HG03139 (cell line): ENCODE results near the gene TRAPPC6A.
"Not testable (repeated sequence)": the region's sequence is repeated elsewhere in the genome, so short reads cannot be mapped to it uniquely, and the experiment has no call there.

ENCODE experiments used
- ATAC-seq: cut with Tn5 transposase; IDR thresholded peaks from one replicate; pipeline ENCODE4 v1.9.1; 2021; ENCODE audit not compliant: unreplicated experiment

Gene TRAPPC6A

GRCh38 chr19:45133661-45134060 lies 44.4 kb downstream of the TRAPPC6A start:
- no peak for ATAC-seq

DNA sequence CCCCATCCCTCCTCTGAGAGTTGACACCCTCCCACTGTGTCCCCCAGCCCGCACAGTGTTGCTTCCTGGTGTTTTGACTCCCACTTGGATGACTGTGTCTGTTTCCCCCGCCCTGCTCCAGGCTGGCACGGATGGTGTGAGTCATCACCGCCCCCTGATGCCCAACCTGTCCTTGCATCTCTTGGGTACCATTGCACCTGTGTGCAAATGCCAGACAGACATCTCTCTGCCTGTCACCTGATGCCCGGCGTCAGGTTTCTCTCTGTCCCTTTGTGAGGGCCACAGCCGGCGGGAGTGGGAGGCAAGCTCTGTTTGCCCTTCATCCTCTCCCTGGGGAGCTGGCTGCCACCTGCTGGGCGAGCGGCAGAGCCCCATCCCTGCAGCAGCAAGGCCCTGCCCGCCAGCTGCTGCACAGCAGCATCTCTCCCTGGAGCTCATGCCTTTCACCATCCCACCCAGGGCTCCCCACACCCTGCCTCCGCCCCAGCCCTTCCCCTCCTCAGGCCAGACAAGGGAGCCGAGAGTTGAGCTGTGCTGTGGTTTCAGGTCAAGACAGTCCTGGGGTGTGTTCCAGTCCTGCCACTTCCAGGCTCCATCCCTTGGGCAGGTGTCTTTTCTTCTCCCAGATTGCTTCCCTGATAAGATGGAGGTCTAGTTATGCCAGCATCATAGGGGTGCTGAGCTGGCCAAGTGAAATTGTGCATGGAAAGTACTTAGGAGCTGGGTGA lies 47.0 kb downstream of the TRAPPC6A start:
- ATAC-seq, result no peak

- no peak for ATAC-seq
These were observed 47.8 kb downstream of the TRAPPC6A start for GRCh38 chr19:45130236-45130635.

DNA sequence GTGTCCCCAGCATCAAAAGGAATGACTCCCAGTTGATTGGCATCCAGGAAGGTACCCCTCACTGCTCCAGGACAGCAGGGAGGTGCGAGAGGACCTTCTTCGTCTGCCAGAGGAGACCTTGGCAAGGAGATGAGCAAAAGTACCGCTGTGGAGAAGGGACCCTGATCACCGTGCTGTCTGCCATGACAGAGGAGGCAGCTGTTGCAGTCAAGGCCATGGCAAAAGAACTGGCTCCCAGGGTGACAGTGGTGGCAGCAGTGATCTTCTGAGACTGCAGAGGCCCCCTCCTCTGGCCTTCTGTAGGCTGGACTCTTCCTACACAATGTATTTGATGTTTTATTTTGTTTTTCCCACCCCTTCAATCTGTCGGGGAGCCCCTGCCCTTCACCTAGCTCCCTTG lies 49.2 kb downstream of the TRAPPC6A start:
- ATAC-seq, result no peak

- no peak for ATAC-seq
These were observed 49.9 kb downstream of the TRAPPC6A start for GRCh38 chr19:45128146-45128545.

DNA sequence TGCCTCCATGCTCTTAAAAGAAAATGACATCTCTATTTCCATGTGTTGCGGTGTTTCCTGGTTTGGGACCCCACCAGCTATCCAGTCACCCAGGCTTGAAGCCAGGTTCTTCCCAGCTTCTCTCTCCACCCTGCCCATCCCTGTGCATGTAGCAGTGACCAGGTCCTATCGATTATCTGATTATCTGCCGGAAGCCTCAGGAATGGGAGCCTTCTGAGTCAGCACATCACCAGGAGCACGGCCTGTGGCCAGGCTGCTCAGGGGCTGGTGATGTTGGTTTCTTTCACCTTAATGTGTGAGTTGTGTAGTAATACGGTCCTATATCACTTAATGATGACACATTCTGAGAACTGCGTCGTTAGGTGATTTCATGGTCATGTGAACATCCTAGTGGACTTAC lies 51.4 kb downstream of the TRAPPC6A start:
- ATAC-seq, result no peak

DNA sequence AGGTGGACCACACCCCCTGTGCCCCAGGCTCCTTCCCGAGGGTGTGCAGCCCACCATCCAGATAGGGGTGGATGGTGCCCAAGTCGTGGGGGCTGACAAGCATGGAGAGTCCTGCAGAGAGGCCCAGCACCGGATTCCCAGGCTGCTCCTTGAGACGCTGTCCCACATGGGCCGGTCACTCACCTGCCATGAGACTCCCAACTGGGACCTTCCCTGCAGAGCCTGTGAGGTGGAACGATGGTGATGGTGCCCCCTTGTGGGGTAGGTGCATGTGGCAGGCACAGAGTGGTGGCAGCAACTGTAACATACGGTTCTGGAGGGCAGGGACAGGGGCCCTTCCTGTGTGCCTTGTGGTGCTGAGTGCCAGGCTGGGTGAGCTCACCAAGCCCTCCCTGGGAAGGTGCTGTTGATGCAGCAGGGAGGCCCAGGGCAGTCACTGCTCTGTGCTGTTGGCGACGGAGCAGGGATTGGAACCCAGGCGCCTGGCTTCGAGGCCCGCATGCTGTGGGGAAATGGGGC lies 52.0 kb downstream of the TRAPPC6A start:
- no peak for ATAC-seq

GRCh38 chr19:45125360-45125759 lies 52.7 kb downstream of the TRAPPC6A start:
- ATAC-seq, result no peak

- no peak for ATAC-seq
These were observed 54.0 kb downstream of the TRAPPC6A start for GRCh38 chr19:45124021-45124420.

GRCh38 chr19:45123440-45123850 lies 54.6 kb downstream of the TRAPPC6A start:
- no peak for ATAC-seq

- ATAC-seq, result no peak
These were observed 55.2 kb downstream of the TRAPPC6A start for GRCh38 chr19:45122832-45123231.

DNA sequence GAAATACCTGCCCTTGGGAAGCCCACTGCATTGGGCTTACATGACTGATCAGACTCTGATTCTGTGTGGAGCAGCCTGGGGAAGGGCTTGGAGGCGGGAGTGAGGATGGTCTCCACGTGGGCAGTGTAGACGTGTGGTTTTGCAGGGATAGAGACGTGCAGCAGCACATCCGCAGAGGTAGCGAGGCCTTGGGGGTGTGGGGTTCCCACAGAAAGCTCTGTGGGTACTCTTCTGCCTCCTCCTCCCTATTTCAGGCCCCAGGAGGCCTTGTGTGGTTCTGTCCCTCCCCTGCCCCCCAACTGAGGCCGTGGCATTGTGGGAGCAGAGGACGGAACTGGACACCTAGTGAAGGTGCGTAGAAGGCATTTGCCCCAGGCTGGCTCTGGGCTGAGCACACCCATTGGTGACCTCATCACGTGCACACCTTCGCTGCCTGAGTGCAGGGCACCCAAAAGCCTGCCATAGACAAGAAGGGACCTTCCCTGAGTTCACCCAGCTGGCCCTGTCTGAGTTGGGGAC lies 56.2 kb downstream of the TRAPPC6A start:
- ATAC-seq, result no peak

GRCh38 chr19:45119582-45119981 lies 58.5 kb downstream of the TRAPPC6A start:
- ATAC-seq, result no peak

GRCh38 chr19:45118591-45119355 lies 59.3 kb downstream of the TRAPPC6A start:
- not testable (repeated sequence) for ATAC-seq

DNA sequence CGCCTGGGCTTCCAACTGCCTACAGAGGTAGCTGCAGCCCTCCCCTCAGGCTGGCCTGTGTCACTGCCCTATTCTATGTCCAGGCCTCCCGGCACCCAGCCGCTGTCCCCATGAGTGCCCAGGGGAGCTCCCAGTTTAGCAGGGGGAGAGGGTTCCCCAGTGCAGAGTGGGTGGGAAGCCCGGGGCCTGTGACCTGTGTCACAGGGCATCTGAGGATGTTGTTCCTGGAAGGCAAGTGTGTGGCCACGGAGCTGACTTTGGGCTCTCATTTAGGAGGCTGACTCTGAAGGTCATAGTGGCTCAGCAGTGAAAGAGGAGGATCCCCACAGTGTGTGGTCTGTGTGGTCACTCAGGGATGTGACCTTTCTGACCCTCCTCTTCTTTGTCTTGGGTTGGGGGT lies 59.9 kb downstream of the TRAPPC6A start:
- no peak for ATAC-seq

- no peak for ATAC-seq
These were observed 60.4 kb downstream of the TRAPPC6A start for GRCh38 chr19:45117671-45118070.

DNA sequence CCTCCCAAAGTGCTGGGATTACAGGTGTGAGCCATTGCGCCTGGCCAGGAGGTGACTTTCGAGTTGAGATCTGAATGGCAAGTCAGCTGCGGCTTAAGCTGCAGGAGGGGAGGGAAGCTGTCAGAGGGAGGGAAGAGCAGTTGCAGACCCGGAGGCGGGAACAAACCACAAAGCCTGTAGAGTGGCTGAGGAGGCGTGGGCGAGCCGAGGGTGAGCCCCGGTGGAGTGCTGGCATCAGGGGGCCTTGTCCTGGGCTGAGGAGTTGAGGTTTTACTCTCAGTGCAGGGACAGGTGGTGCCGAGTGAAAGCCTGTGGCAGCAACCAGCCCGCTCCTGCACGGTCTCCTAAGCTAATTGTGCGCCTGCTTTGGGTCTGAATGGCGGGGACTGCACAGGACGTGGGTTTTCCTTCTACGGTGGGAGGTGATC lies 60.9 kb downstream of the TRAPPC6A start:
- no peak for ATAC-seq

DNA sequence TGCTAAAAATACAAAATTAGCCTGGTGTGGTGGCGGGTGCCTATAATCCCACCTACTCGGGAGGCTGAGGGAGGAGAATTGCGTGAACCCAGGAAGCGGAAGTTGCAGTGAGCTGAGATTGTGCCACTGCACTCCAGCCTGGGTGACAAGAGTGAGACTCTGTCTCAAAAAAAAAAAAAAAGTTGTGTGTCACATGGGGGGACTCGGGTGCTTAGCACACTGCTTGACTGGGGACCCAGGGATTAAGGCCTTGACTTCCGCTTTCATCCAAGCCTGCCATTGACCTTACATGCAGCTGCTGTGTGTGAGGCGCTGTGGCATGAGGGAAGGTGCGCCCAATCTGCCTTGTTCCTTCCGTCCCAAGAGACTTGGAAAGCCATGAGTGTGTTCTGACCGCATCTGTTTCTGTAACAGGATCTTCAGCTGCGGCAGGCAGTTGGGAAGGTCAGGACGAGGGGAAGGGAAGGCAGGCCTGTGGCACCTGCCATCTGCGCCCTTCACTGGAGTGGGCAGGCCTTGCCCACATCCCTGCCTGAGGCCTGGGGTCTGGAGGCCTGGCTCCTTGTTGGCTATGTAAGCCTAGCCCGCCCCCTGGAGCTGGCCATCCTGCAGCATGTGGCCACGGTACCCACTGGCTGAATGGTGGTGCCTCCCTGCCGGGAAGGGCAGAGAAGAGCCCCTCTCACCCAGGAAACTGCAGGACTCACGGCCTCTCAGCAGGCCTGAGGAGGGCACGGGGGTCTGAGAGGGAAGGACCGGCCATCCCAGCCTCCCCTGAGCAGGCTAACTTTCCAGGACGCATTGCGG lies 62.0 kb downstream of the TRAPPC6A start:
- no peak for ATAC-seq

DNA sequence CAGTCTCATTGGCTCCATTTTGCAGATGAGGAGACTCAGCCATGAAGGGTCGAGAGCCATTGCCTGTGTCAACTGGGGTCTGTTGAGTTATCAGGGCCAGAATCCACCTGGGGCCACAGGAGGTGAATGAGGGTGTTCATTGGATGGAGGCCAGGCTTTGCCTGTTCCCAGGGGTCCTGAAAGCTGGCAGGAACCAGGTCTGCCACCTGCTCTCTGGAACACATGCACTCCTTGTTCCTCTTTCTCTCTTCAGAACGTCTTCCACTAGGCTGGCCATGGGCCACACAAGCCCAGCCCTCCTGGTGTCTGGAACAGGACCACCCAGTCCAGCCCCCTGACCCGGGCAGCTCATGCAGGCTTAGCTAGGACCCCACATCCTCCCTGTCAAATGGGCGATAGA lies 63.9 kb downstream of the TRAPPC6A start:
- ATAC-seq, result no peak

DNA sequence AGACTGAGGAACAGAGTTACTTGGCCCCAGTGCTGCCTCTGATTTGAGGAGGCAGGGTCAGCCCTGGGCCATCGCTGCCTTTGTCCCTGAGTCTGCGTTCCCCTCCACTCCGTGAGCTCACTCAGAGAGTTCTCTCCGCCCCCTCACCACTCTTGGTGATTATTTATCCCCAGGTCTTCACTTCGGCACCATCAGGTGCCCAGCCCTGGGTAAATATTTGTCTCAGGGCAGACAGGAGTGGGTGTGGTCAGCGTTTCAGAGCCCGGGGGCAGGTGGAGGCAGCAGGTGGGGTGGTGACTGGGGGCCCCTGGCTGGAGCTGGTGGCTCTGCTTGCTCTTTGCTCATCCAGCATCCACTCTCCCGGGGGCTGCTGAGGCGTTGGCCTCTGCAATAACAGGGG lies 64.4 kb downstream of the TRAPPC6A start:
- no peak for ATAC-seq
